Stimulated activated CD8-positive, alpha-beta memory T cell treated with anti-CD3 and anti-CD28 coated beads, Interleukin-7, amount 100 ng/mL, for 48 hours (primary cell): Measurements from ENCODE around the gene STX8.

Source experiments
- DNase-seq, 2 donors: peaks; one replicate each; pipeline ENCODE4 v3.0.0-alpha.2; 2020; ENCODE audit warnings: low read depth in 1 of 2; ENCODE audit errors: extremely low read depth in 1 of 2

The STX8 gene

GRCh38 chr17:9446528-9446927, 129.1 kb downstream of the STX8 start:
- no peak for DNase-seq

GRCh38 chr17:9445424-9445823, 130.2 kb downstream of the STX8 start:
- no peak for DNase-seq

- DNase-seq = no peak
These were observed 130.9 kb downstream of the STX8 start for GRCh38 chr17:9444687-9445086.

- DNase-seq = no peak
These were observed 131.8 kb downstream of the STX8 start for GRCh38 chr17:9443811-9444210.

GRCh38 chr17:9439851-9440250, 135.8 kb downstream of the STX8 start:
- no peak for DNase-seq

- no peak for DNase-seq
These were observed 139.0 kb downstream of the STX8 start for GRCh38 chr17:9436630-9437029.

GRCh38 chr17:9435165-9435564, 140.5 kb downstream of the STX8 start:
- no peak for DNase-seq

- DNase-seq = no peak
These were observed 141.0 kb downstream of the STX8 start for GRCh38 chr17:9434642-9435057.

GRCh38 chr17:9432934-9433421, 142.6 kb downstream of the STX8 start:
- DNase-seq = no peak

GRCh38 chr17:9432134-9432885, 143.3 kb downstream of the STX8 start:
- no peak for DNase-seq

- no peak for DNase-seq
These were observed 144.0 kb downstream of the STX8 start for GRCh38 chr17:9431620-9432019.

GRCh38 chr17:9427465-9428315, 147.9 kb downstream of the STX8 start:
- no peak for DNase-seq

GRCh38 chr17:9424071-9424640, 151.5 kb downstream of the STX8 start:
- DNase-seq = no peak

- DNase-seq = no peak
These were observed 154.1 kb downstream of the STX8 start for GRCh38 chr17:9421525-9421924.

GRCh38 chr17:9419932-9420453, 155.6 kb downstream of the STX8 start:
- DNase-seq = no peak

GRCh38 chr17:9414471-9414870, 161.1 kb downstream of the STX8 start:
- no peak for DNase-seq

GRCh38 chr17:9410737-9411136, 164.9 kb downstream of the STX8 start:
- no peak for DNase-seq

GRCh38 chr17:9410301-9410700, 165.3 kb downstream of the STX8 start:
- no peak for DNase-seq

GRCh38 chr17:9409878-9410277, 165.7 kb downstream of the STX8 start:
- no peak for DNase-seq

- DNase-seq = no peak
These were observed 166.5 kb downstream of the STX8 start for GRCh38 chr17:9408868-9409829.
